ENCODE data around the gene TMEM132E. TPM values are rescaled to one million over a fixed set of nuclear protein-coding genes. Genes with fewer than 3 reads are reported as not detected.

Gene TMEM132E
- total and polyA plus RNA-seq, 2 of the 8 experiments (the other 6 are each of a cell fraction or from before 2014, with no cell fraction given) = 0.45 to 0.60 TPM

GRCh38 chr17:34568953-34569352 lies 10.4 kb upstream of the TMEM132E start:
- Histone ChIP-seq H3K36me3 (ENCODE audit: control insufficient read depth in 2 of 4, insufficient read depth in 4 of 4, low read length in 3 of 4) (no peaks in the 10 kb centered on the region), H2BK5ac (ENCODE audit: low read depth, low read length) (no peak overlapping the region), H3K79me2 (ENCODE audit: control insufficient read depth in 1 of 2, insufficient read depth in 2 of 2, low read length in 2 of 2) (no peaks in the 10 kb centered on the region), H4K8ac (ENCODE audit: extremely low read depth, insufficient read depth, low read length) (no peak overlapping the region), H3K23me2 (ENCODE audit: low read depth, low read length) (peaks cover 6% of the 10 kb centered on the region; the same call in 1 of the 2 replicates), H3K4me2 (ENCODE audit: insufficient read depth in 1 of 2, low read depth in 2 of 2, low read length in 2 of 2) (no peak overlapping the region), H2BK20ac (ENCODE audit: low read length) (no peak overlapping the region), H3K9me3 (ENCODE audit: insufficient read depth in 2 of 2, low read depth in 1 of 2, low read length in 1 of 2) (no peaks in the 10 kb centered on the region), H4K91ac (replicated peaks; ENCODE audit: insufficient read length, low read length) (no peak overlapping the region), H2BK120ac (replicated peaks; ENCODE audit: low read depth, low read length) (no peak overlapping the region), H2BK12ac (ENCODE audit: low read depth, low read length) (no peak overlapping the region), H3K14ac (ENCODE audit: insufficient read length) (no peak overlapping the region), H3K27me3 (replicated peaks in 1 of 4; ENCODE audit: control insufficient read depth in 3 of 4, extremely low read depth in 1 of 4, insufficient read depth in 3 of 4, low read length in 3 of 4) (peaks cover 0 to 15% (median 6%) of the 10 kb centered on the region in 4 experiments; a peak in 5 of 7 replicates), H2AK5ac (ENCODE audit: low read depth, low read length) (no peak overlapping the region), H3K27ac (ENCODE audit: low read depth, low read length) (no peak overlapping the region), H3K4me3 (ENCODE audit: extremely low read depth in 1 of 4, insufficient read depth in 2 of 4, low read depth in 3 of 4, low read length in 4 of 4) (no peak overlapping the region), H3K4ac (replicated peaks; ENCODE audit: insufficient read length, low read depth, low read length) (no peak overlapping the region), H2BK15ac (ENCODE audit: low read length) (no peak overlapping the region), H3K18ac (ENCODE audit: extremely low read depth, low read length) (no peak overlapping the region), H3K9ac (replicated peaks in 1 of 4; ENCODE audit: extremely low read depth in 1 of 4, low read depth in 3 of 4, low read length in 3 of 4) (no peak overlapping the region), H3K23ac (ENCODE audit: insufficient read length) (no peak overlapping the region), H3K79me1 (ENCODE audit: low read depth, low read length) (no peaks in the 10 kb centered on the region), H4K20me1 (replicated peaks in 1 of 2; ENCODE audit: control insufficient read depth in 1 of 2, insufficient read depth in 2 of 2, low read length in 2 of 2) (peaks cover 0 to 2% of the 10 kb centered on the region in 2 experiments), H2AFZ (ENCODE audit: low read length) (no peak overlapping the region), H3K4me1 (replicated peaks in 1 of 4; ENCODE audit: control insufficient read depth in 3 of 4, insufficient read depth in 4 of 4, low read length in 3 of 4) (peaks cover 0 to 11% (median 4%) of the 10 kb centered on the region in 4 experiments; a peak in 4 of 7 replicates), H3K56ac (replicated peaks; ENCODE audit: insufficient read length, low read depth, low read length) (no peak overlapping the region), H4K5ac (ENCODE audit: insufficient read length, low read depth, low read length) (no peak overlapping the region)
- FAIRE-seq (no peak), DNase-seq (ENCODE audit: low read depth in 1 of 2, low spot score in 2 of 2) (no peak)
- CTCF ChIA-PET (ENCODE audit: partially characterized antibody) = interaction anchor here (1.0 to 3.5 kb wide), 3 partner anchors 25 to 326 kb away, joined by 3 to 20 read pairs (median 10); no protein-coding TSS in a partner anchor
- WGBS, 2 experiments (ENCODE audit: extremely low coverage in 1 of 2, insufficient coverage in 1 of 2, insufficient read length in 1 of 2, insufficient replicate concordance in 2 of 2, low coverage in 1 of 2, low lambda C conversion rate in 2 of 2, missing lambda C conversion rate in 1 of 2) = 82% methylated on average over 6 of the region's 6 CpGs; no CpG with 5 or more reads in 1 of the 2 experiments
- POLR2A ChIA-PET (ENCODE audit: partially characterized antibody) = no interaction called here
- TF ChIP-seq SIX5 (IDR thresholded peaks at IDR 0.05; ENCODE audit: low read depth, low read length) = no peak
- TF ChIP-seq KDM1A (IDR thresholded peaks at IDR 0.05; ENCODE audit: borderline replicate concordance, low read length) = no peak
- no peak for TF ChIP-seq RFX5 (IDR thresholded peaks at IDR 0.05; ENCODE audit: borderline replicate concordance, low read depth, low read length)
- no peak for TF ChIP-seq TAF1 (IDR thresholded peaks at IDR 0.05; ENCODE audit: low read depth, low read length)
- TF ChIP-seq E2F6 (IDR thresholded peaks at IDR 0.05) = no peak
- TF ChIP-seq CEBPB (IDR thresholded peaks at IDR 0.05; ENCODE audit: low read depth, low read length) = no peak
- TF ChIP-seq, protein P1, sequence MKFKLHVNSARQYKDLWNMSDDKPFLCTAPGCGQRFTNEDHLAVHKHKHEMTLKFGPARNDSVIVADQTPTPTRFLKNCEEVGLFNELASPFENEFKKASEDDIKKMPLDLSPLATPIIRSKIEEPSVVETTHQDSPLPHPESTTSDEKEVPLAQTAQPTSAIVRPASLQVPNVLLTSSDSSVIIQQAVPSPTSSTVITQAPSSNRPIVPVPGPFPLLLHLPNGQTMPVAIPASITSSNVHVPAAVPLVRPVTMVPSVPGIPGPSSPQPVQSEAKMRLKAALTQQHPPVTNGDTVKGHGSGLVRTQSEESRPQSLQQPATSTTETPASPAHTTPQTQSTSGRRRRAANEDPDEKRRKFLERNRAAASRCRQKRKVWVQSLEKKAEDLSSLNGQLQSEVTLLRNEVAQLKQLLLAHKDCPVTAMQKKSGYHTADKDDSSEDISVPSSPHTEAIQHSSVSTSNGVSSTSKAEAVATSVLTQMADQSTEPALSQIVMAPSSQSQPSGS (IDR thresholded peaks at IDR 0.05; ENCODE audit: low read length) = no peak
- TF ChIP-seq ZNF274 (IDR thresholded peaks at IDR 0.05; ENCODE audit: borderline replicate concordance, extremely low read depth, low read length) = no peak
- TF ChIP-seq CBX8 (IDR thresholded peaks at IDR 0.05; ENCODE audit: borderline replicate concordance, low read depth, low read length) = no peak

All from H1 (cell line).